ENCODE results near the gene TP53AIP1.

The TP53AIP1 gene, protein sequence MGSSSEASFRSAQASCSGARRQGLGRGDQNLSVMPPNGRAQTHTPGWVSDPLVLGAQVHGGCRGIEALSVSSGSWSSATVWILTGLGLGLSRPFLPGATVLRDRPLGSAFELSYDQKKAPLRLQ

DNA sequence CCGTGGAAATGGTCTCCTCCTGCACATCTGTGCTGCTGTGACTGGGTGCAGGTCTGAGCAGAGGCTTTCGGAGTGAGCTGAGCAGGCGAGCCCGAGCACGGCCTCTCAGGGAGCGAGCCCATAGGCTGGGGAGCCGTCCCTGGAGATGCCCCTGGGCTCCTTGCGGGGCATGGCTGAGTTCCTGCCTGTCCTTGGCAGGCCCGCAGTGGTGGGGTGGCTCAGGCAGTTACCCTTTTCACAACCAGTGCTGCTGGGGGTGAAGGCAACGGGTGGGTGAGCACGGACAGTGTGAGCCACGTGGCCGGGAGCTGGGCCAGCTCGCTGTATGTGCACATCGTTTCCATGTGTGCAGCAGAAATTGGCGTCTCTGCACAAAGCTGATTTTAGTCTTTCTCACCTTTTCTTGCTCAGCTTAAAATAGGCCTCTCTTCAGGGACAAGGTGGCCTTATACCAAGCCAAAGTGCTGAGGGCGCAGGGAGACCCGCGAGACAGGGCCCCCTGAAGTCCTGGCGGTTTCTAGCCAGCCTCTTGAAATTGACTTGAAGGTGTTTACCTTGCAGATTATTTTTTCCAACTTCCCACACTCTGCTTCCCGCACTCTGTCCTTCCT lies at the start of gene TP53AIP1:
TP53AIP1 (minus strand) TSS at position 55 of the 611 bp plus-strand sequence. CDS start 5,053 bp downstream, outside the sequence.
- DNase-seq: no peak

DNA sequence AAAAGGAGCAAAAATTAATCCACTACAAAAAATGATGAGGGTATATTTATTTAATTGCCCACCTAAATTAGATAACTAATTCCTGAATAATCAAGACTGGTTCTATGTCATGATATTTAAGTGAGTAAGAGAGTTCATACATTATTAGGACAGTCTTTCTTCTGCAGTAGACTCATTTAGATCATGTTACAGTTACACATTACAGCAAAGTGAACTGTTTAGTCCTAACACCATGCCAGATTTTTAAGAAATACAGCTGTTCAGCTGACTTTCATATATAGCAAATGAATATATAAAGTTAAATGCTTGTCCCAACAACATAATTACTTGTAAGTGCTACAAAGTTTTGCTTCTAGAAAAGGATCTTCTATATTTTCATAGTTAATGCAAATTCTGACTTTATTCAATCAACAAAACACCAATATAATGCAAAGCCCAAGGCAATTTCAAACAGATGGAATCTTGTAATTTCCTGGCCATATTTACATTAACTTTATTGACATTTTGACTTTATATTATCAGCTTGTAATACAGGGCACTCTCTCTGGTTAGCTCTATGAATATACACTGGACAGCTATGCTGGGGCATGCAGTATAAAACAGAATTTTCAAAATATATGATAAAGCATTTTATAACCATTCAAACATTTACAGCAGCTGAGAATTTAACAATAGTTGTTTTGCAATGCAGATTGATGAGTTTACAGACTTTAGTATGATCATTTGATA lies 45.7 kb upstream of the TP53AIP1 start:
- DNase-seq: peak; percentile 38

- no peak for DNase-seq
Measured at GRCh38 chr11:128985880-128986279, 43.2 kb upstream of the TP53AIP1 start.

DNA sequence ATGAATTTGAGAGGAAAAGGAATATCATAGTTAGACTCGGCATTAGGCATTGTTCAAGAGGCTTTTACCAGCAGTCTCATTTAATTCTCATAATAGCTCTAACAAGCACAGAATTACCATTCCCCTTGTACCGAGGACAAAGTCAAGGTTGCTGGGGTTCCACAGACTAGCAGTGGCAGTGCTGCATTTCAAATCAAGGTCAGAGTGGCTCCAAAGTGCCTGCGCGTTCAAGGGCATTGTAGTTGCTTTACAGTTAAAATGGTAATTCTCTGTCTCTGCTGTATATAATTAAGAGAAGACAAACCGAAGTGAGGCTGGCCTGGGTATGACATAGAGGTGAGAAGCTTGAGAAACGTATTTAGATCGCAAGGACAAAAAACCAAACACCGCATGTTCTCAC lies 40.4 kb upstream of the TP53AIP1 start:
- DNase-seq: no peak

- no peak for DNase-seq
Measured at GRCh38 chr11:128981254-128981653, 38.6 kb upstream of the TP53AIP1 start.

DNA sequence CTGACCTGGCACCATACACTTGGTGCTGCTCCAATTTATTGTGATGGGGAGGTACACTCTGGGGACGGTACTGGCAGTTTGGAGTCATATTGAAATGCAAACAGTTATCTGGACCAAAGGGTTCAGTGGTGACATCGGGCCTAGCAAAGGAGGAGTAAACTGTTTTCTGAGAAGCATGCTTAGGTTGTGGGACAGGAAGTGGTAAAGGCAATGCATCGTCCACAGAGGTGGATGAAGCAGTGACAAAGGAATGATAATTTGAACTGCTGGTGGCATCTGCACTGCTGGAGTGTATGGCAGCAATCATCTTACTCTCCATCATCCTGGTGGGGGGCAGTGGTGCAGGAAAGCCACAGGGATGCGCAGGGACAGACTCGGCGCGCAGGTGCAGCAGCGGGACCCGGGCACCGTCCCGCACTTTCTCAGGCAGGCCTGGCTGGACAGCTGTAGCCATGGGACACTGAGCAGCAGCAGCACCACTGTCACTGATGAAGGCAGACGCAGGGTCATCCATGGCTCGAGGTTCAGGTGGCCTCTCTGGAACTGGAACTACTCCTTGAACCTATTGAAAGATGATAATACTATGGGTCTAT lies 28.0 kb upstream of the TP53AIP1 start:
- DNase-seq: no peak

DNA sequence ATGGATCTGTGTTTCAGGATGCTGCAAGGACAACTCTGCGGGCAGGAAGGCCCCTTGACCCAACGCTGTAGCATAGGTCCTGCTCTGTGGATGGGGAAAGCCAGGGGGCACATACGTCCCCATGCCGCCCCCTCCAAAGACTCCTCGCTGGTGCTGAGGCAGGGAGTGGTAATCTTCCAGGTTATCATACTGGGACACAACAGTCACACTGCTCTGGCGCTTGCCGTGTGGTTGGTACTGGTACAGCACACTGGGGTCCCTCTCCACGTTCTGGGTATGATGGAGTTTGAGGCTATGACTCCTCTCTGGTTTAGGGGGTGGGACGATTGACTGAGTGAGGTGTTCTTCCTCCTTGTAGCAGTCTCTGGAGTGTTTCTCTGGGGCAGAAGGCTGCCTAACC lies 26.2 kb upstream of the TP53AIP1 start:
- no peak for DNase-seq

DNA sequence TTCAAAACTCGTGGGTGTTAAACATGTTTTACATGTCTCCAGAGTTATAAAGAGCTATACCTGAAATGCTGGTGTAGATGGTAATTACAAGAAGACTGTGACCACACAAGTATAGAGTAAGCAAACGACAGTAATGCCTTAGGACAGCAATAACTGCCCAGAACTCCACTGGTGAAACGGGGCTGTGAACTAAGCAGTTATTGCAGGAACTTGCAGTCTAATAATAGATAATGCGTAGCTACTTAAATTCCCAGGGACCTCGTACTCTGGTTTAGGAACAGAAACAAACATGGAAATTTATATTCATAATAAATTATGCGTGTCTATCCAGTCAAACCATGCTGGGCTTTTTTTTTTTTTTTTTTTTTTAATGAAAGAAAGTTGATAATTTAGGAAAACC lies 24.9 kb upstream of the TP53AIP1 start:
- DNase-seq: no peak

GRCh38 chr11:128965485-128965884 lies 22.8 kb upstream of the TP53AIP1 start:
- DNase-seq: no peak

GRCh38 chr11:128964463-128964930 lies 21.8 kb upstream of the TP53AIP1 start:
- no peak for DNase-seq

DNA sequence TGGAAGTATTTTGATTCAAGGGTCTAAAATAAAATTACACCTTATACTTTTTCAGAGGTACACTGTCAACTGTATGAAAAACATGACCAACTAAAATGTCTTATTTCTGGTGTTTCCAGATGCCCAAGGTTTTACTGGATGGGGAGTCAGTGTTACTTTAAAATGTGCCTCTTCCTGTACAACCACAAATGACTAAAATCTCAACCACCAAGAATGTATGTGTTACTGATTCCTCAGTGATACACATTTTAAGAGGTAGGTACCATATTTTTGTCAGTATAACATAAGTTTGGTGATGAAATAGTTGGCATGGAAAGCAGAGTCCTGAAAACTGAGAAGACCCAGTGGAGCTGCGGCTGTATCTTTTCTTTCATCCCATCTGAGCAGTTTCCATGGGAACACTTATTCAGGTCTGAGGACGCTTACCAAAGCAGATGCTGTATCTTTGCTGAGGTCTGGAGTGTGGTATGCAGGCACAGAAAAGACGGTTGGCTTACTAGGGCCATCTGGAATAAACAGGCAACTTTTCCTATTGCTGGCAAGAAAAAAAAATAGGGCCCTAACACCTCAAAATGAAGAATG lies 21.2 kb upstream of the TP53AIP1 start:
- DNase-seq: no peak

DNA sequence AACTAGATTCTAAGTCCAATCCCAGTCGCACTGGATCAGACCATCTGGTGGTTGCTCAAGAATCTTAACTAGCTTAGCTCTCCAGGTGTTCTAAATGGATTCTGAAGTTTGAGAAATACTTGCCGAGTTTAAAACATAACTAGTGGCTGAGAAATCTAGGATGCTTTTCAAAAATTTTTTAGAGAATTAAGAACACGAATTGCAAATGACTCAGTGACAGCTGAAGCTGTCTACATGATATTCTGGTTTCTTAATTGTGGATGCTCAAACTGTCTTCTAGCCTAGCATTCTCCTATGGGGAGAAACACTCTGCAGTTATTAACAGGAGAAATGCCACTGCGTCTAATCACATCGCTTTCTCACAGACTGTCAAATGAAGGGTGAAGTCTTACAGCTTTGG lies 20.2 kb upstream of the TP53AIP1 start:
- no peak for DNase-seq

GRCh38 chr11:128961645-128962044 lies 19.0 kb upstream of the TP53AIP1 start:
- no peak for DNase-seq

- no peak for DNase-seq
Measured at GRCh38 chr11:128957202-128957482, 14.5 kb upstream of the TP53AIP1 start.

GRCh38 chr11:128956401-128957201 lies 13.9 kb upstream of the TP53AIP1 start:
- peak; percentile 91 for DNase-seq

DNA sequence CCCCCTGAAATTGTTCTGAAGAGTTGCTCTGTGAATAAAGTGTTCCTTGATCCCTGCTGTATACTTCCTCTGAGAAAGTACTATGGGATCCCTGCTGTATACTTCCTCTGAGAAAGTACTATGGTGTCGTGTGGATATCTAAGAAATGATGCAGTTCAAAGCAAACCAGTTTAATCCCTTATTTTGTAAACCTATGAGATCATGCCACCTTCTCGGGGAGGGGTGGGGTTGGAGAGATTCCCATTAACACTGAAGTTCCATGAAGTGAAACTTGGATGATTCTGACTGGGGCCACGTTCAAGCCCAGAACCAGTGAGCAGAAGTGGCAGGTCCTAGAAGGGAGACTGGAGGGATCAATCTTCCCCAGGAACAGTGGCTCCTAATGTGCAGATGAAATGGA lies 13.0 kb upstream of the TP53AIP1 start:
- DNase-seq: no peak

GRCh38 chr11:128953151-128953550 lies 10.5 kb upstream of the TP53AIP1 start:
- no peak for DNase-seq

- DNase-seq: no peak
Measured at GRCh38 chr11:128949791-128950454, 7.3 kb upstream of the TP53AIP1 start.

DNA sequence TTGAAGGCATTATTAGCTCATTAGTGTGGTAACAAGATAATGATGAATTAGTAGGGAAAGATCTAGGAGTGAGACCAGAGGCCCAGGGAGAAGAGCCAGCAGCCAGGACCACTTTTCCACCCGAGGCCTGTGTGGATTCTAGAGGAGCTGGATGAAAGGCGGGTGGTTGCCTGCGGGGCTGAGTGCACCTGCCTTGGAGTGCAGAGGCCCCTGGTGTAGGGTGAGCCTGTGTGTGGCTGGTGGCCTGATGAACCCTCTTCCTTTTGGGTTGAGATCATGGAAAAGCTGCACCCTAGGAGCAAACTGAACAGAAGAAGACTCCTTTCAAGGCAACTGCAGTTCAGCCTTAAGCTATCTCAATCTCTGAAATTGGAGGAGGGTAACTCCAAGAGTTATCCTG lies 5.9 kb upstream of the TP53AIP1 start:
- peak; percentile 59 for DNase-seq

DNA sequence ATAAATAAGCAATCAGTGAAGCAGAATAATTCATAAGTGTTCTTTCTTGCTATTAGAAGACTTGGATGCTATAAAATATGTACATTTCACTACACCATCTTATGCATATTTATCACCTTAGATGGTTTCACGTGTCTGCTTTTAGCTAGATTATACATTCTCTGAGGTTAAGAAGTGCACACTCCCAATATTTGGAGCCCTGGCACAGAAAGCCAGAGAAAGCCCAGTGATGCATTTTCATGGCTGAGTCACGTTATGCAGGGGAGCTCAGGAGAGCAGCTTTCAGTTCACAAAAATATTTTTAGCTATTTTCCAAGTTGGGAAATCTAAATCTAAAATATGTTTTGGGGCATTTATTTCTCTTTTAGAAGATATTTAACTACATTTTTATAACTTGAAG lies 5.1 kb upstream of the TP53AIP1 start:
- DNase-seq: no peak

DNA sequence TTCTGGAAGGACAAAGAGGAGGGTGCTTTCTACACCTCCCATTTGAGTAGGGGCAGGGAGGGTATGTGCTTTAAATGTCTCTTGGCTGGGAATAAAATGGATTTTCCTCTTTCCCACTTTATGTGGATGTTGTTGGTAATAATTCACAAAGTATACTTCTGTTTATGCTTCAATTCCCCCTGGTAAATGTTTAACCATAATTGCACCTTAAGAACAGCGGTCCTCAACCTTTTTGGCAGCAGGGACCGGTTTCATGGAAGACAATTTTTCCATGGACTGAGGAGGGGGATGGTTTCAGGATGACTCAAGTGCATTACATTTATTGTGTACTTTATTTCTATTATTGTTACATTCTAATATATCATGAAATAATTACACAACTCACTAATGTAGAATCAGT lies 4.0 kb upstream of the TP53AIP1 start:
- no peak for DNase-seq

GRCh38 chr11:128943428-128943976 lies 831 bp upstream of the TP53AIP1 start:
- DNase-seq: no peak

Measured in NCI-H526 treated with DMSO at 0.1 percent for 48 hours (cell line).